HUES48 (cell line): ENCODE results near the gene FAM117A.

Experiments used
- H3K27ac ChIP-seq: one replicate; pipeline ENCODE4 v1.7.0; 2013; ENCODE audit warnings: low read depth, low read length, inconsistent platforms
- H3K27me3 ChIP-seq: 2 replicates; pipeline ENCODE4 v1.6.1; 2013; ENCODE audit warnings: mild to moderate bottlenecking, low read length; ENCODE audit not compliant: control insufficient read depth, insufficient read depth
- H3K36me3 ChIP-seq: 2 replicates; pipeline ENCODE4 v1.6.1; 2013; ENCODE audit warnings: low read length; ENCODE audit not compliant: control insufficient read depth, insufficient read depth
- H3K4me1 ChIP-seq: 2 replicates; pipeline ENCODE4 v1.6.1; 2013; ENCODE audit warnings: mild to moderate bottlenecking, low read length; ENCODE audit not compliant: control insufficient read depth, insufficient read depth
- H3K4me3 ChIP-seq: 2 replicates; pipeline ENCODE4 v1.5.1; 2013; ENCODE audit warnings: mild to moderate bottlenecking, low read depth, low read length
- H3K9ac ChIP-seq: 2 replicates; pipeline ENCODE4 v1.6.1; 2013; ENCODE audit warnings: mild to moderate bottlenecking, low read depth, low read length, moderate library complexity
- H3K9me3 ChIP-seq: 2 replicates; pipeline ENCODE4 v1.6.1; 2013; ENCODE audit warnings: low read length; ENCODE audit not compliant: control insufficient read depth, insufficient read depth

FAM117A gene

GRCh38 chr17:49783791-49784190, 19.9 kb upstream of the FAM117A start:
- no peaks in the 10 kb centered on the region; the same call in 1 of the 2 replicates for H3K27me3 ChIP-seq
- peaks cover 6% of the 10 kb centered on the region; the same call in 1 of the 2 replicates for H3K4me1 ChIP-seq
- H3K27ac ChIP-seq = no peak overlapping the region
- no peak overlapping the region for H3K9ac ChIP-seq
- H3K4me3 ChIP-seq = no peak overlapping the region
- H3K36me3 ChIP-seq = no peaks in the 10 kb centered on the region
- no peaks in the 10 kb centered on the region for H3K9me3 ChIP-seq

- Histone ChIP-seq H3K9me3 (no peaks in the 10 kb centered on the region), H3K9ac (no peak overlapping the region)
These were observed 19.3 kb upstream of the FAM117A start for GRCh38 chr17:49783071-49783715.

GRCh38 chr17:49779739-49780231, 15.9 kb upstream of the FAM117A start:
- H3K27me3 ChIP-seq = no peaks in the 10 kb centered on the region; the same call in 1 of the 2 replicates
- H3K36me3 ChIP-seq = no peaks in the 10 kb centered on the region
- no peak overlapping the region for H3K9ac ChIP-seq
- no peaks in the 10 kb centered on the region for H3K9me3 ChIP-seq
- no peak overlapping the region for H3K27ac ChIP-seq
- H3K4me3 ChIP-seq = no peak overlapping the region
- H3K4me1 ChIP-seq = no peaks in the 10 kb centered on the region

More at GRCh38 chr17:49783071-49783715, 19.3 kb upstream of the FAM117A start:
- Histone ChIP-seq H3K27ac (no peak overlapping the region), H3K36me3 (no peaks in the 10 kb centered on the region), H3K4me3 (no peak overlapping the region), H3K27me3 (no peaks in the 10 kb centered on the region; the same call in 1 of the 2 replicates), H3K4me1 (peaks cover 6% of the 10 kb centered on the region; the same call in 1 of the 2 replicates)

- Histone ChIP-seq H3K36me3 (no peaks in the 10 kb centered on the region), H3K27ac (no peak overlapping the region), H3K9ac (no peak overlapping the region), H3K4me3 (no peak overlapping the region), H3K27me3 (no peaks in the 10 kb centered on the region; the same call in 1 of the 2 replicates), H3K4me1 (no peaks in the 10 kb centered on the region), H3K9me3 (no peaks in the 10 kb centered on the region)
These were observed 15.3 kb upstream of the FAM117A start for GRCh38 chr17:49779156-49779738.

- H3K4me1 ChIP-seq = no peaks in the 10 kb centered on the region
- no peak overlapping the region for H3K4me3 ChIP-seq
- H3K9ac ChIP-seq = no peak overlapping the region
- no peaks in the 10 kb centered on the region for H3K27me3 ChIP-seq
- H3K9me3 ChIP-seq = no peaks in the 10 kb centered on the region
- no peak overlapping the region for H3K27ac ChIP-seq
- no peaks in the 10 kb centered on the region for H3K36me3 ChIP-seq
These were observed 13.6 kb upstream of the FAM117A start for GRCh38 chr17:49777563-49777962.

GRCh38 chr17:49776551-49777300, 12.8 kb upstream of the FAM117A start:
- Histone ChIP-seq H3K27me3 (no peaks in the 10 kb centered on the region), H3K36me3 (no peaks in the 10 kb centered on the region), H3K9me3 (no peaks in the 10 kb centered on the region), H3K27ac (no peak overlapping the region), H3K4me3 (no peak overlapping the region), H3K9ac (no peak overlapping the region), H3K4me1 (no peaks in the 10 kb centered on the region)

GRCh38 chr17:49775546-49776260, 11.8 kb upstream of the FAM117A start:
- H3K27me3 ChIP-seq = no peaks in the 10 kb centered on the region
- no peak overlapping the region for H3K27ac ChIP-seq
- H3K4me1 ChIP-seq = no peaks in the 10 kb centered on the region
- H3K36me3 ChIP-seq = no peaks in the 10 kb centered on the region
- no peaks in the 10 kb centered on the region for H3K9me3 ChIP-seq
- no peak overlapping the region for H3K4me3 ChIP-seq
- H3K9ac ChIP-seq = no peak overlapping the region

- Histone ChIP-seq H3K36me3 (no peaks in the 10 kb centered on the region), H3K4me3 (no peak overlapping the region), H3K9ac (no peak overlapping the region), H3K9me3 (no peaks in the 10 kb centered on the region), H3K27me3 (peaks cover 19% of the 10 kb centered on the region), H3K27ac (no peak overlapping the region), H3K4me1 (peaks cover 14% of the 10 kb centered on the region)
These were observed 3.1 kb upstream of the FAM117A start for GRCh38 chr17:49766918-49767530.

GRCh38 chr17:49764559-49765180, 739 bp upstream of the FAM117A start:
- H3K36me3 ChIP-seq = no peaks in the 10 kb centered on the region
- H3K9me3 ChIP-seq = no peaks in the 10 kb centered on the region
- H3K27me3 ChIP-seq = peaks cover 19% of the 10 kb centered on the region
- H3K4me3 ChIP-seq = peak overlapping the region; percentile 44
- no peak overlapping the region for H3K9ac ChIP-seq
- H3K27ac ChIP-seq = no peak overlapping the region
- H3K4me1 ChIP-seq = peaks cover 22% of the 10 kb centered on the region
